IgD-negative memory B cell (primary cell): ENCODE measurements around the gene MYO3B. TPM values are rescaled to one million over a fixed set of nuclear protein-coding genes. Genes with fewer than 3 reads are reported as not detected.

Experiments
- H3K27ac Mint-ChIP-seq, 3 donors: one replicate each; pipeline ENCODE4 v1.8.0; 2020 to 2022; ENCODE audit warnings: mild to moderate bottlenecking in 3 of 3, mixed read lengths in 3 of 3, moderate library complexity in 1 of 3
- H3K27me3 Mint-ChIP-seq: one replicate; pipeline ENCODE4 v1.8.0; 2021; ENCODE audit warnings: mixed read lengths
- H3K36me3 Mint-ChIP-seq: one replicate; pipeline ENCODE4 v1.8.0; 2020; ENCODE audit warnings: mild to moderate bottlenecking, mixed read lengths
- H3K4me1 Mint-ChIP-seq, 3 donors: one replicate each; pipeline ENCODE4 v1.8.0; 2020 to 2022; ENCODE audit warnings: mixed read lengths in 3 of 3, mild to moderate bottlenecking in 1 of 3
- H3K4me3 Mint-ChIP-seq, 4 donors: one replicate each; pipeline ENCODE4 v1.8.0; 2020 to 2022; ENCODE audit warnings: mild to moderate bottlenecking in 4 of 4, mixed read lengths in 4 of 4, moderate library complexity in 3 of 4
- H3K9me3 Mint-ChIP-seq, 3 donors: one replicate each; pipeline ENCODE4 v1.8.0; 2020 to 2021; ENCODE audit warnings: mixed read lengths in 3 of 3, mild to moderate bottlenecking in 1 of 3
- polyA plus RNA-seq: library from polyadenylated mRNA; unstranded; fragments of 300-500 nt; fragmentation: Illumina TruSeq; gene quantifications from one replicate; pipeline ENCODE4 v1.2.3, GENCODE V29; 2021

The MYO3B gene
- polyA plus RNA-seq, 1 donor from 2014 or later, result 0.23 TPM

- Mint-ChIP-seq H3K4me1 (peaks cover 4 to 5% (median 5%) of the 10 kb centered on the region in 3 donors), H3K4me3 (no peak overlapping the region), H3K27me3 (no peaks in the 10 kb centered on the region), H3K27ac (no peak overlapping the region), H3K9me3 (peaks cover 0 to 13% (median 4%) of the 10 kb centered on the region in 3 donors), H3K36me3 (no peaks in the 10 kb centered on the region)
These were observed 3.7 kb downstream of the MYO3B start for GRCh38 chr2:170181602-170182001.

GRCh38 chr2:170185319-170185718, 7.4 kb downstream of the MYO3B start:
- peaks cover 2% of the 10 kb centered on the region for H3K36me3 Mint-ChIP-seq
- H3K4me1 Mint-ChIP-seq, result peaks cover under 1 to 5% (median 1%) of the 10 kb centered on the region in 3 donors
- no peak overlapping the region for H3K4me3 Mint-ChIP-seq
- peaks cover 11 to 38% (median 16%) of the 10 kb centered on the region in 3 donors for H3K9me3 Mint-ChIP-seq
- no peaks in the 10 kb centered on the region for H3K27me3 Mint-ChIP-seq
- peak overlapping the region in 1 of 3 donors; percentile 32 for H3K27ac Mint-ChIP-seq

DNA sequence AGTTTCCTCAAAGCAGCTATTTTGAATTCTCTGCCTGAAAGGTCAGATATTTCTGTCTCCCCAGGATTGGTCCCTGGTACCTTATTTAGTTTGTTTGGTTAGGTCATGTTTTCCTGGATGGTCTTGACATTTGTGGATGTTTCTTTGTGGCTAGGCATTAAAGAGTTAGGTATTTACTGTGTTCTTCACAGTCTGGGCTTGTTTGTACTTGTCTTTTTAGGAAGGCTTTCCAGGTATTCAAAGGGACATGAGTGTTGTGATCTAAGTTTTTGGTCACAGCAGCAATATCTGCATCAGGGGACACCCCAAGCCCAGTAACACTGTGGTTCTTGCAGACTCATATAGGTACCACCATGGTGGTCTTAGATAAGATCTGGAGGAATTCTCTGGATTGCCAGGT, 11.8 kb downstream of the MYO3B start:
- H3K27me3 Mint-ChIP-seq, result peaks cover 2% of the 10 kb centered on the region
- H3K36me3 Mint-ChIP-seq, result peaks cover 2% of the 10 kb centered on the region
- no peak overlapping the region for H3K4me3 Mint-ChIP-seq
- no peaks in the 10 kb centered on the region for H3K4me1 Mint-ChIP-seq
- H3K27ac Mint-ChIP-seq, result no peak overlapping the region
- peaks cover 11 to 38% (median 20%) of the 10 kb centered on the region in 3 donors for H3K9me3 Mint-ChIP-seq

- Mint-ChIP-seq H3K36me3 (peaks cover 2% of the 10 kb centered on the region), H3K9me3 (peaks cover 9 to 34% (median 20%) of the 10 kb centered on the region in 3 donors), H3K4me1 (no peaks in the 10 kb centered on the region), H3K27ac (no peak overlapping the region), H3K27me3 (peaks cover 2% of the 10 kb centered on the region), H3K4me3 (no peak overlapping the region)
These were observed 12.2 kb downstream of the MYO3B start for GRCh38 chr2:170190172-170190571.

- H3K9me3 Mint-ChIP-seq, result peaks cover 6 to 25% (median 20%) of the 10 kb centered on the region in 3 donors
- H3K27me3 Mint-ChIP-seq, result peaks cover 2% of the 10 kb centered on the region
- H3K4me1 Mint-ChIP-seq, result no peaks in the 10 kb centered on the region
- H3K36me3 Mint-ChIP-seq, result peaks cover 2% of the 10 kb centered on the region
- no peak overlapping the region for H3K27ac Mint-ChIP-seq
- no peak overlapping the region for H3K4me3 Mint-ChIP-seq
These were observed 13.4 kb downstream of the MYO3B start for GRCh38 chr2:170191166-170191866.

GRCh38 chr2:170196963-170197362, 19.0 kb downstream of the MYO3B start:
- peaks cover 0 to 3% (median 0%) of the 10 kb centered on the region in 3 donors for H3K9me3 Mint-ChIP-seq

GRCh38 chr2:170201275-170201674, 23.3 kb downstream of the MYO3B start:
- Mint-ChIP-seq H3K4me3 (no peak overlapping the region), H3K36me3 (no peaks in the 10 kb centered on the region), H3K27ac (no peak overlapping the region), H3K4me1 (no peaks in the 10 kb centered on the region), H3K9me3 (no peaks in the 10 kb centered on the region), H3K27me3 (peaks cover 6% of the 10 kb centered on the region)

More at GRCh38 chr2:170196963-170197362, 19.0 kb downstream of the MYO3B start:
- H3K27ac Mint-ChIP-seq, result no peak overlapping the region
- peaks cover 3% of the 10 kb centered on the region for H3K27me3 Mint-ChIP-seq
- no peak overlapping the region for H3K4me3 Mint-ChIP-seq
- H3K4me1 Mint-ChIP-seq, result no peaks in the 10 kb centered on the region
- H3K36me3 Mint-ChIP-seq, result no peaks in the 10 kb centered on the region

GRCh38 chr2:170201734-170202393, 23.9 kb downstream of the MYO3B start:
- Mint-ChIP-seq H3K9me3 (no peaks in the 10 kb centered on the region), H3K27me3 (peaks cover 6% of the 10 kb centered on the region), H3K27ac (no peak overlapping the region), H3K4me3 (no peak overlapping the region), H3K4me1 (no peaks in the 10 kb centered on the region), H3K36me3 (no peaks in the 10 kb centered on the region)

- H3K4me1 Mint-ChIP-seq, result no peaks in the 10 kb centered on the region
- H3K27me3 Mint-ChIP-seq, result peaks cover 6% of the 10 kb centered on the region
- H3K36me3 Mint-ChIP-seq, result no peaks in the 10 kb centered on the region
- no peak overlapping the region for H3K27ac Mint-ChIP-seq
- no peaks in the 10 kb centered on the region for H3K9me3 Mint-ChIP-seq
- H3K4me3 Mint-ChIP-seq, result no peak overlapping the region
These were observed 24.5 kb downstream of the MYO3B start for GRCh38 chr2:170202437-170202836.

GRCh38 chr2:170204298-170204951, 26.5 kb downstream of the MYO3B start:
- H3K4me3 Mint-ChIP-seq, result no peak overlapping the region
- peaks cover 0 to 1% (median 0%) of the 10 kb centered on the region in 3 donors for H3K9me3 Mint-ChIP-seq
- H3K27ac Mint-ChIP-seq, result no peak overlapping the region
- H3K36me3 Mint-ChIP-seq, result no peaks in the 10 kb centered on the region
- H3K27me3 Mint-ChIP-seq, result peaks cover 5% of the 10 kb centered on the region
- H3K4me1 Mint-ChIP-seq, result no peaks in the 10 kb centered on the region

DNA sequence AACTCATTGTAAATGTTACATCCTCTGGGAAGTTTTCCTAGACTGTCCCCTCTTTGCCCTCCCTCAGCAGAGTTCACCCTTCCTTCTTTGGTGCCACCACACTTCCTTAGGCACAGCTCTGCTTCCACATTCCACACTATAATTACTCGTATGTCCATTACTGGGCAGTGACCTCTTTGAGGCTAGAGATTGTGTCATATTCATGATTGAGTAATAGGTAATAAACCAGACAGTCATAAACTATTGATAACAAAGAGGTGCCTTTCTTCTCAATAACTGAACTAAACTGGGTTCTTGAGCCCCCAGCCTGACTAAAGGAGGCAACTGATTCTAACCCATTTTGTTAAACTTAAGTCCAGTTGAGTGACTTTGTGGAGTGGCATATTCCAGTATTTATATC, 28.3 kb downstream of the MYO3B start:
- H3K36me3 Mint-ChIP-seq, result no peaks in the 10 kb centered on the region
- no peak overlapping the region for H3K4me3 Mint-ChIP-seq
- H3K4me1 Mint-ChIP-seq, result no peaks in the 10 kb centered on the region
- H3K9me3 Mint-ChIP-seq, result peaks cover 0 to 9% (median 2%) of the 10 kb centered on the region in 3 donors
- peak overlapping the region in 1 of 3 donors; percentile 6 for H3K27ac Mint-ChIP-seq
- peaks cover 5% of the 10 kb centered on the region for H3K27me3 Mint-ChIP-seq

GRCh38 chr2:170206805-170207407, 29.0 kb downstream of the MYO3B start:
- Mint-ChIP-seq H3K4me3 (no peak overlapping the region), H3K27ac (no peak overlapping the region), H3K4me1 (no peaks in the 10 kb centered on the region), H3K36me3 (no peaks in the 10 kb centered on the region), H3K27me3 (peaks cover 5% of the 10 kb centered on the region), H3K9me3 (peaks cover 2 to 9% (median 6%) of the 10 kb centered on the region in 3 donors)

- Mint-ChIP-seq H3K9me3 (peaks cover 2 to 9% (median 6%) of the 10 kb centered on the region in 3 donors), H3K36me3 (no peaks in the 10 kb centered on the region), H3K27ac (no peak overlapping the region), H3K4me3 (no peak overlapping the region), H3K27me3 (peaks cover 5% of the 10 kb centered on the region), H3K4me1 (peaks cover under 1% of the 10 kb centered on the region in 3 donors)
These were observed 30.0 kb downstream of the MYO3B start for GRCh38 chr2:170207901-170208300.

- H3K4me1 Mint-ChIP-seq, result peaks cover 4 to 5% (median 4%) of the 10 kb centered on the region in 3 donors
- H3K27me3 Mint-ChIP-seq, result peaks cover 6% of the 10 kb centered on the region
- no peak overlapping the region for H3K27ac Mint-ChIP-seq
- H3K4me3 Mint-ChIP-seq, result no peak overlapping the region
- no peaks in the 10 kb centered on the region for H3K36me3 Mint-ChIP-seq
- H3K9me3 Mint-ChIP-seq, result peaks cover 2 to 9% (median 6%) of the 10 kb centered on the region in 3 donors
These were observed 31.0 kb downstream of the MYO3B start for GRCh38 chr2:170208967-170209366.
